Subcutaneous adipose tissue (tissue), 4 donors: ENCODE data around the gene APOD. TPM values are rescaled to one million over a fixed set of nuclear protein-coding genes. Genes with fewer than 3 reads are reported as not detected.

Experiments used
- small RNA-seq: library from RNA; depleted of rRNA; stranded (forward); fragments of <200 nt; gene quantifications from one replicate; pipeline ENCODE3, GENCODE V24; 2016
- total RNA-seq, 4 donors: library from RNA; depleted of rRNA; stranded (reverse); fragments of >200 nt; gene quantifications; one replicate each; pipeline ENCODE4 v1.1.0, GENCODE V29; 2016
- TF ChIP-seq, protein P1 (sequence below): fragments of 450-650 bp; IDR thresholded peaks from one replicate; pipeline ENCODE4 v1.5.1; 2016; ENCODE audit warnings: low read depth, mild to moderate bottlenecking, control low read depth, antibody characterized with exemption, moderate library complexity

The APOD gene
- total RNA-seq, 4 donors from 2014 or later, result 717 to 1,841 (median 1,266) TPM

DNA sequence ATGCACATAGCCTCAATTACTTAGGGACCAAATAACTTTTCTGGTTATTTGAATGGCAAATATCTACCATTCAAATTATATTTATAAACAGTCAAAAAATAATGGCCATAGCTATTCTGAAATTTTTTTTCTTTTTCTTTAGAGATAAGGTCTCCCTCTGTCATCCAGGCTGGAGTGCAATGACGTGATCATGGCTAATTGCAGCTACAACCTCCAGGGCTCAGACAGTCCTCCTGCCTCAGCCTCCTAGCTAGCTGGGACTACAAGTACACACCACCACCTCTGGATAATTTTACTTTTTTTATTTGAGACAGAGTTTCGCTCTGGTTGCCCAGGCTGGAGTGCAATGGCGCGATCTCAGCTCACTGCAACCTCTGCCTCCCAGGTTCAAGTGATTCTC lies 57.2 kb downstream of the APOD start:
- TF ChIP-seq, protein P1, sequence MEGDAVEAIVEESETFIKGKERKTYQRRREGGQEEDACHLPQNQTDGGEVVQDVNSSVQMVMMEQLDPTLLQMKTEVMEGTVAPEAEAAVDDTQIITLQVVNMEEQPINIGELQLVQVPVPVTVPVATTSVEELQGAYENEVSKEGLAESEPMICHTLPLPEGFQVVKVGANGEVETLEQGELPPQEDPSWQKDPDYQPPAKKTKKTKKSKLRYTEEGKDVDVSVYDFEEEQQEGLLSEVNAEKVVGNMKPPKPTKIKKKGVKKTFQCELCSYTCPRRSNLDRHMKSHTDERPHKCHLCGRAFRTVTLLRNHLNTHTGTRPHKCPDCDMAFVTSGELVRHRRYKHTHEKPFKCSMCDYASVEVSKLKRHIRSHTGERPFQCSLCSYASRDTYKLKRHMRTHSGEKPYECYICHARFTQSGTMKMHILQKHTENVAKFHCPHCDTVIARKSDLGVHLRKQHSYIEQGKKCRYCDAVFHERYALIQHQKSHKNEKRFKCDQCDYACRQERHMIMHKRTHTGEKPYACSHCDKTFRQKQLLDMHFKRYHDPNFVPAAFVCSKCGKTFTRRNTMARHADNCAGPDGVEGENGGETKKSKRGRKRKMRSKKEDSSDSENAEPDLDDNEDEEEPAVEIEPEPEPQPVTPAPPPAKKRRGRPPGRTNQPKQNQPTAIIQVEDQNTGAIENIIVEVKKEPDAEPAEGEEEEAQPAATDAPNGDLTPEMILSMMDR, result no peak

DNA sequence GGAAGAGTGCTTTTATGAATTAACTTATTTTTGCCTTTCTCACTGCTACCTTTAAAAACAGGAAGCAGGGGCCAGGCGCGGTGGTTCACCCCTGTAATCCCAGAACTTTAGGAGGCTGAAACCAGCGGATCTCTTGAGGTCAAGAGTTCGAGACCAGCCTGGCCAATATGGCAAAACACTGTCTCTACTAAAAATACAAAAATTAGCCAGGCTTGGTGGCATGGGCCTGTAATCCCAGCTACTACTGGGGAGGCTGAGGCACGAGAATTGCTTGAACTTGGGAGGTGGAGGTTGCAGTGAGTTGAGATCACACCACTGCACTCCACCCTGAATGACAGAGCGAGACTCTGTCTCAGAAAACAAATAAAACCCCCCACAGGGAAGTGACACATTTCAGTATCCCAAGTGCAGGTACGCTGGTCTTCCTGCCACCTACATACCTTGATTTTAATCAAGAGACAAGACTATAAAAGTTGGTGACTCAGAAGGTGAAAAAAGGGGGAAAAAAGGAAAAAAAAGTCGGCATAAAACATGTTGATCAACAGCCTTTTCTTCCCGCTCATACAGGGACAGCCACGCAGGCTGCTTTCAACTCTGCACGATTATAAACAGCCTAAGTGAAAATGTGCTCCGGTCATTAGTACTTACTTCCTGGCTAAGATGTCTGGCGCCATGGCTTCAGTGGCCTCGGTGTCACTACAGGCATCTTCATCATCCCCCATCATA lies 59.4 kb downstream of the APOD start:
- TF ChIP-seq, protein P1, result no peak

DNA sequence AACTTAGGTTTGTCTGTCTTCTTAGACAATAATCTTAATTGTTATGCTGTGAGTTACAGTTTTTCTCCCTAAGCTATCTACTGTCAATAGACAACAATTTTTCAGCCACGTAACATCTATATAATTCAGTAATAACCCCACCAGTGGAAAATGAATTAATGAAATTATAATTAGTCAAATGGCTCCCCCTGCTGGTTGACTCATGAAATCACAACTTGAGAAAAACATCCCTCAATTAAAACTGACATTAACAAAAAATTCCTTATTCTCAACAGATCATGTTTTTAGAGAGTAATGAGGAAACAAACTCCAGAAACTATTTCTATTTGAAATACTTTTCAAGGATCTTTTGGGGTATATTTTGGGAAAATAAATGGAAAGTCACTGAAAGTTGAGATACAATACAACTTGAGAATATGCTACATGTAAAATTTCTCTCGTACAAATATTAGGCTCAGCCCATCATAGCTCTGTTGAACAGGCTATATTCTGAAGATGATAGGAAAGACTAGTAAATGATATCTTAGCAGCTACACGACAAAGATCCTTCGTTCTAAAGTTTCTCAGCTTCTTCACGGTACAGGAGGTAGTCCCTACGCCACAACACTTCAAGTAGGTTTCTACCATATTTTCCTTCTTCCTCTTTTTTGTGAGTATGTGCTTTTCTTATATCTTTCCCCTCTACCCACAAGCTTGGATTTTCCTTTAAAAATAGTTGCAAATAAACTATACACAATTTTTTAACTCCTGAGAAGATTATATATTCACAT lies 61.3 kb downstream of the APOD start:
- TF ChIP-seq, protein P1, result no peak

Small RNAs within 50 kb of the gene (small RNA-seq; reads per million reads assigned to genes)
- not detected for gene RN7SL73P
- gene RNU6ATAC24P, result not detected

Other genes starting within 250 kb of the APOD start
- gene ACAP2, start 140.9 kb downstream of the APOD start, total RNA-seq, result 10 to 100 TPM; 63.1 to 79.6 (median 68.2) TPM
- gene PPP1R2, start 40.6 kb downstream of the APOD start, total RNA-seq, result 10 to 100 TPM; 38.4 to 92.5 (median 50.7) TPM
- gene MUC20, start 137.0 kb upstream of the APOD start, total RNA-seq, result 1 to 10 TPM; 2.3 to 8.3 (median 3.3) TPM
- not detected for gene MUC4, start 228.0 kb upstream of the APOD start, total RNA-seq